Upper lobe of left lung (tissue), 6 donors: ENCODE data around the gene GLT8D1. TPM values are rescaled to one million over a fixed set of nuclear protein-coding genes. Genes with fewer than 3 reads are reported as not detected.

Experiments
- ATAC-seq, 2 donors: fragments of 200-7000 bp; cut with Tn5 transposase; one replicate each; pipeline ENCODE4 v1.9.1; 2022; ENCODE audit warnings: mild to moderate bottlenecking in 2 of 2, moderate library complexity in 2 of 2; ENCODE audit not compliant: low FRiP score in 2 of 2
- DNase-seq, 2 donors: peaks; one replicate each; pipeline ENCODE4 v3.0.0-alpha.2; 2019 to 2020
- H3K27ac ChIP-seq, 4 donors: fragments of 200-600 bp; sonication (generic); one replicate each; pipeline ENCODE4 v1.5.1; 2016 to 2019
- H3K27me3 ChIP-seq, 4 donors: fragments of 200-600 bp; sonication (generic); one replicate each; pipeline ENCODE4 v1.5.1; 2017 to 2019
- H3K36me3 ChIP-seq, 4 donors: fragments of 200-600 bp; sonication (generic); one replicate each; pipeline ENCODE4 v1.5.1; 2016 to 2019
- H3K4me1 ChIP-seq, 4 donors: fragments of 200-600 bp; sonication (generic); one replicate each; pipeline ENCODE4 v1.5.1; 2018 to 2019
- H3K4me3 ChIP-seq, 4 donors: fragments of 200-600 bp; sonication (generic); one replicate each; pipeline ENCODE4 v1.5.1; 2017 to 2019; ENCODE audit warnings: mild to moderate bottlenecking in 2 of 4, moderate library complexity in 1 of 4
- H3K9me3 ChIP-seq, 4 donors: fragments of 200-600 bp; sonication (generic); one replicate each; pipeline ENCODE4 v1.5.1; 2018 to 2019
- EP300 ChIP-seq, 4 donors: sonication (generic); formaldehyde crosslinking; IDR thresholded peaks; one replicate each; pipeline ENCODE4 v1.5.1; 2017; ENCODE audit warnings: antibody characterized with exemption in 4 of 4, control low read depth in 2 of 4
- POLR2A ChIP-seq, 4 donors: fragments of 450-650 bp; IDR thresholded peaks; one replicate each; pipeline ENCODE4 v1.5.1; 2016 to 2017; ENCODE audit warnings: antibody characterized with exemption in 4 of 4, mild to moderate bottlenecking in 2 of 4
- POLR2AphosphoS5 ChIP-seq, 2 donors: sonication (generic); formaldehyde crosslinking; IDR thresholded peaks; one replicate each; pipeline ENCODE4 v1.5.1; 2017; ENCODE audit warnings: antibody characterized with exemption in 2 of 2
- WGBS, 2 donors: methylation state at CpG; one replicate each; pipeline ENCODE4 v1.1.5; 2017 to 2018; 5-methylcytosine and 5-hydroxymethylcytosine counted together
- total RNA-seq, 6 donors: library from RNA; depleted of rRNA in 4 of 6; stranded (reverse); fragments of >200 nt in 4 of 6; gene quantifications; one replicate each; pipeline versions ENCODE4 v1.1.0 to v1.2.1, GENCODE V29; 2016 to 2021
- TF ChIP-seq, protein P1 (sequence below), 6 experiments: fragments of 450-650 bp in 4 of 6; fragments of 200-600 bp in 2 of 6; sonication (generic) in 2 of 6; IDR thresholded peaks; one replicate each; pipeline ENCODE4 v1.5.1; 2016 to 2019; ENCODE audit warnings: antibody characterized with exemption in 6 of 6
- donor health status: DM: no; HTN: no; CAD: no; lungs with moderate emphysema.
- donor health status: DM: no; HTN: yes; CAD: no; lungs with severe emphysema.

The GLT8D1 gene
- total RNA-seq, 6 donors from 2014 or later: 29.3 to 70.2 (median 38.6) TPM

GRCh38 chr3:52670621-52671521, 34.7 kb downstream of the GLT8D1 start:
- peak overlapping the region; percentile 16 to 71 (median 24) for H3K27ac ChIP-seq
- DNase-seq (peak in 1 of 2 donors; percentile 39), ATAC-seq (peak; percentile 86 to 96)
- peaks cover 19 to 86% (median 47%) of the 10 kb centered on the region in 4 donors for H3K36me3 ChIP-seq
- H3K9me3 ChIP-seq: no peaks in the 10 kb centered on the region
- H3K4me1 ChIP-seq: peaks cover 12 to 22% (median 16%) of the 10 kb centered on the region in 4 donors
- H3K4me3 ChIP-seq: no peak overlapping the region
- WGBS, 2 donors: 68 to 70% methylated on average over 9 of the region's 9 CpGs
- TF ChIP-seq POLR2A (IDR thresholded peaks at IDR 0.05): no peak
- TF ChIP-seq, protein P1, sequence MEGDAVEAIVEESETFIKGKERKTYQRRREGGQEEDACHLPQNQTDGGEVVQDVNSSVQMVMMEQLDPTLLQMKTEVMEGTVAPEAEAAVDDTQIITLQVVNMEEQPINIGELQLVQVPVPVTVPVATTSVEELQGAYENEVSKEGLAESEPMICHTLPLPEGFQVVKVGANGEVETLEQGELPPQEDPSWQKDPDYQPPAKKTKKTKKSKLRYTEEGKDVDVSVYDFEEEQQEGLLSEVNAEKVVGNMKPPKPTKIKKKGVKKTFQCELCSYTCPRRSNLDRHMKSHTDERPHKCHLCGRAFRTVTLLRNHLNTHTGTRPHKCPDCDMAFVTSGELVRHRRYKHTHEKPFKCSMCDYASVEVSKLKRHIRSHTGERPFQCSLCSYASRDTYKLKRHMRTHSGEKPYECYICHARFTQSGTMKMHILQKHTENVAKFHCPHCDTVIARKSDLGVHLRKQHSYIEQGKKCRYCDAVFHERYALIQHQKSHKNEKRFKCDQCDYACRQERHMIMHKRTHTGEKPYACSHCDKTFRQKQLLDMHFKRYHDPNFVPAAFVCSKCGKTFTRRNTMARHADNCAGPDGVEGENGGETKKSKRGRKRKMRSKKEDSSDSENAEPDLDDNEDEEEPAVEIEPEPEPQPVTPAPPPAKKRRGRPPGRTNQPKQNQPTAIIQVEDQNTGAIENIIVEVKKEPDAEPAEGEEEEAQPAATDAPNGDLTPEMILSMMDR (IDR thresholded peaks at IDR 0.05): no peak
- TF ChIP-seq POLR2AphosphoS5 (IDR thresholded peaks at IDR 0.05): peak in 1 of 2 donors; percentile 65
- no peaks in the 10 kb centered on the region for H3K27me3 ChIP-seq

DNA sequence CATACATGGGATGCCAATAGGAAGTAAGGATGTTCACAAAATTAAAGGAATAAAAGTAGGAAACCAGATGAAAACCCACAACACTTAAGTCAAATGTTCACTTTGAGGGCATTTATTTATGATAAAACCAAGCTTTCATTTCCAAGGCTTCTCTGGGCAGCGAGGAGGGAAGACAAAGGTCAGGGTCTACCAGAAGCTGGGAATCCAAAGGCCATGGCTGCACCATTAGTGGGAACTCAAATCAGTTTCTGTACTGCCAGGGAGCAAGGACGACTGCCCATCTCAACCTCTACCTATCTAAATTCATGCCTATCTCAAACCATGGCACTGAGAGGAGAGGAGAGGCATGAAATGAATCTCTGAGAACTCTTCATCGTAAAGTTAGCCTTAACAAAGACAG, 42.5 kb downstream of the GLT8D1 start:
- ATAC-seq (no peak), DNase-seq (no peak)
- H3K4me3 ChIP-seq: no peak overlapping the region
- no peaks in the 10 kb centered on the region for H3K27me3 ChIP-seq
- no peak overlapping the region for H3K27ac ChIP-seq
- H3K9me3 ChIP-seq: no peaks in the 10 kb centered on the region
- WGBS, 2 donors: 83 to 94% methylated on average over 3 of the region's 3 CpGs
- H3K4me1 ChIP-seq: no peaks in the 10 kb centered on the region
- TF ChIP-seq POLR2A (IDR thresholded peaks at IDR 0.05): no peak
- TF ChIP-seq, protein P1 (IDR thresholded peaks at IDR 0.05): no peak
- TF ChIP-seq EP300 (IDR thresholded peaks at IDR 0.05): no peak
- no peak for TF ChIP-seq POLR2AphosphoS5 (IDR thresholded peaks at IDR 0.05)
- H3K36me3 ChIP-seq: peaks cover 21 to 93% (median 67%) of the 10 kb centered on the region in 4 donors

DNA sequence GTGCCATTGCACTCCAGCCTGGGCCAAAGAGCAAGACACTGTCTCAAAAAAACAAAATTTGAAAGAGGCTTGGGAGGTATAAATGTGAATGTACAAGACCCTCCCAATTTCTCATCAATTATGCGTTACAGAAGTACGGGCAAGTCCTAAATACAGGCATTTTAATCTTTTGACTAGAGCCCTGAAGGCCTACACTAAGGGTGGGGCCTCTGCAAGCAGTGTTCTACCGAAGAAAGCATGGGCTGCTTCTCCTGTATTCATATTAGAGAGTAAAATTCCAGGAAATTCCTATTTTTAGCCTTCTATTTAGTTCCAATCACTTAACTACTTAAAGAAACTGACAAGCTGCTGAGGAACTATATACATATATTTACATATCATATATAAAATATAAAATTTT, 45.5 kb downstream of the GLT8D1 start:
- TF ChIP-seq EP300 (IDR thresholded peaks at IDR 0.05): no peak
- TF ChIP-seq, protein P1 (IDR thresholded peaks at IDR 0.05): no peak
- TF ChIP-seq POLR2A (IDR thresholded peaks at IDR 0.05): no peak
- no peak for TF ChIP-seq POLR2AphosphoS5 (IDR thresholded peaks at IDR 0.05)
- H3K27me3 ChIP-seq: no peaks in the 10 kb centered on the region
- no peaks in the 10 kb centered on the region for H3K4me1 ChIP-seq
- ATAC-seq: no peak
- H3K36me3 ChIP-seq: peaks cover 26 to 93% (median 73%) of the 10 kb centered on the region in 4 donors
- no peak overlapping the region for H3K27ac ChIP-seq
- WGBS, 2 donors: 90 to 96% methylated on average over 3 of the region's 3 CpGs
- no peak overlapping the region for H3K4me3 ChIP-seq
- no peaks in the 10 kb centered on the region for H3K9me3 ChIP-seq
- no peak for DNase-seq

- Histone ChIP-seq H3K36me3 (peaks cover 28 to 97% (median 90%) of the 10 kb centered on the region in 4 donors), H3K4me1 (no peaks in the 10 kb centered on the region), H3K27me3 (no peaks in the 10 kb centered on the region), H3K9me3 (no peaks in the 10 kb centered on the region), H3K4me3 (no peak overlapping the region), H3K27ac (no peak overlapping the region)
- DNase-seq (no peak), ATAC-seq (no peak)
- 92 to 96% methylated on average over 3 of the region's 3 CpGs for WGBS, 2 donors
- TF ChIP-seq POLR2A (IDR thresholded peaks at IDR 0.05) (no peak), POLR2AphosphoS5 (IDR thresholded peaks at IDR 0.05) (no peak), EP300 (IDR thresholded peaks at IDR 0.05) (no peak)
- TF ChIP-seq, protein P1 (IDR thresholded peaks at IDR 0.05): no peak
Measured at GRCh38 chr3:52655895-52656294, 49.7 kb downstream of the GLT8D1 start.
